ENCODE results near the gene TBC1D10A.
"Not testable (repeated sequence)": the region's sequence is repeated elsewhere in the genome, so short reads cannot be mapped to it uniquely, and the experiment has no call there.

TBC1D10A gene

GRCh38 chr22:30348404-30348803 is 21.7 kb upstream of the TBC1D10A start:
- in situ Hi-C loops (cut with MboI; ENCODE audit: low sequenced_read_pairs, unreplicated experiment) = no loop called here
- DNase-seq (ENCODE audit: low spot score) = no peak
- TF ChIP-seq CTCF (IDR thresholded peaks at IDR 0.05; ENCODE audit: borderline replicate concordance, control extremely low read depth, extremely low read depth, insufficient read depth, missing control alignments) = no peak

GRCh38 chr22:30347255-30347892 is 20.6 kb upstream of the TBC1D10A start:
- DNase-seq (ENCODE audit: low spot score) = no peak
- in situ Hi-C loops (cut with MboI; ENCODE audit: low sequenced_read_pairs, unreplicated experiment) = no loop called here
- no peak for TF ChIP-seq CTCF (IDR thresholded peaks at IDR 0.05; ENCODE audit: borderline replicate concordance, control extremely low read depth, extremely low read depth, insufficient read depth, missing control alignments)

- no peak for TF ChIP-seq CTCF (IDR thresholded peaks at IDR 0.05; ENCODE audit: borderline replicate concordance, control extremely low read depth, extremely low read depth, insufficient read depth, missing control alignments)
- in situ Hi-C loops (cut with MboI; ENCODE audit: low sequenced_read_pairs, unreplicated experiment) = no loop called here
- DNase-seq (ENCODE audit: low spot score) = no peak
Measured at GRCh38 chr22:30344447-30345200, 17.9 kb upstream of the TBC1D10A start.

GRCh38 chr22:30340911-30341685 is 14.4 kb upstream of the TBC1D10A start:
- DNase-seq (ENCODE audit: low spot score) = no peak
- in situ Hi-C loops (cut with MboI; ENCODE audit: low sequenced_read_pairs, unreplicated experiment) = no loop called here
- TF ChIP-seq CTCF (IDR thresholded peaks at IDR 0.05; ENCODE audit: borderline replicate concordance, control extremely low read depth, extremely low read depth, insufficient read depth, missing control alignments) = no peak

- no peak for TF ChIP-seq CTCF (IDR thresholded peaks at IDR 0.05; ENCODE audit: borderline replicate concordance, control extremely low read depth, extremely low read depth, insufficient read depth, missing control alignments)
- in situ Hi-C loops (cut with MboI; ENCODE audit: low sequenced_read_pairs, unreplicated experiment) = no loop called here
- no peak for DNase-seq (ENCODE audit: low spot score)
Measured at GRCh38 chr22:30338802-30339201, 12.1 kb upstream of the TBC1D10A start.

- DNase-seq (ENCODE audit: low spot score); in situ Hi-C loops (cut with MboI; ENCODE audit: low sequenced_read_pairs, unreplicated experiment): not testable (repeated sequence)
Measured at GRCh38 chr22:30338341-30338740, 11.6 kb upstream of the TBC1D10A start.

GRCh38 chr22:30337461-30337778 is 10.7 kb upstream of the TBC1D10A start:
- no peak for TF ChIP-seq CTCF (IDR thresholded peaks at IDR 0.05; ENCODE audit: borderline replicate concordance, control extremely low read depth, extremely low read depth, insufficient read depth, missing control alignments)
- DNase-seq (ENCODE audit: low spot score) = no peak

More at GRCh38 chr22:30337461-30337778, 10.7 kb upstream of the TBC1D10A start:
- in situ Hi-C loops (cut with MboI; ENCODE audit: low sequenced_read_pairs, unreplicated experiment) = no loop called here
